Fibroblast of lung (primary cell): ENCODE measurements around the gene ABCB8. TPM values are rescaled to one million over a fixed set of nuclear protein-coding genes. Genes with fewer than 3 reads are reported as not detected.

Experiments used
- DNase-seq, 2 donors: peaks; one replicate each; pipeline versions ENCODE4 v3.0.0 to v3.0.0-alpha.2; 2010; ENCODE audit warnings: low read depth in 2 of 2
- H2AFZ ChIP-seq: 2 replicates; pipeline ENCODE4 v1.5.1; 2012; ENCODE audit warnings: low read length, control low read depth, inconsistent platforms
- H3K27ac ChIP-seq: 2 replicates; pipeline ENCODE4 v1.5.1; 2011; ENCODE audit warnings: low read length, control low read depth; ENCODE audit not compliant: insufficient read depth
- H3K27me3 ChIP-seq: 2 replicates; pipeline ENCODE4 v1.5.1; 2011; ENCODE audit warnings: mild to moderate bottlenecking, low read length; ENCODE audit not compliant: control insufficient read depth, insufficient read depth
- H3K36me3 ChIP-seq: 2 replicates; pipeline ENCODE4 v1.5.1; 2011; ENCODE audit warnings: low read length; ENCODE audit not compliant: control insufficient read depth, insufficient read depth
- H3K4me1 ChIP-seq: 2 replicates; pipeline ENCODE4 v1.5.1; 2011; ENCODE audit warnings: low read length; ENCODE audit not compliant: control insufficient read depth, insufficient read depth; ENCODE audit errors: extremely low read depth
- H3K4me2 ChIP-seq: 2 replicates; pipeline ENCODE4 v1.5.1; 2011; ENCODE audit warnings: low read length, control low read depth; ENCODE audit not compliant: insufficient read depth; ENCODE audit errors: extremely low read depth
- H3K4me3 ChIP-seq, 4 experiments: fragments of 200-600 bp in 1 of 4; sonication (generic) in 1 of 4; replicated peaks in 1 of 4; 2 replicates each; pipeline ENCODE4 v1.5.1; 2011 to 2016; ENCODE audit warnings: low read length in 4 of 4, low read depth in 3 of 4, mild to moderate bottlenecking in 3 of 4, control low read depth in 2 of 4, inconsistent platforms in 1 of 4, mixed read lengths in 1 of 4; ENCODE audit not compliant: insufficient read depth in 1 of 4; ENCODE audit errors: control extremely low read depth in 1 of 4
- H3K79me2 ChIP-seq: 2 replicates; pipeline ENCODE4 v1.5.1; 2012; ENCODE audit warnings: mild to moderate bottlenecking, low read length, inconsistent platforms; ENCODE audit not compliant: control insufficient read depth, insufficient read depth
- H3K9ac ChIP-seq: 2 replicates; pipeline ENCODE4 v1.5.1; 2011; ENCODE audit warnings: mild to moderate bottlenecking, low read length, control low read depth; ENCODE audit not compliant: insufficient read depth
- H3K9me3 ChIP-seq: 2 replicates; pipeline ENCODE4 v1.5.1; 2012; ENCODE audit warnings: low read depth, low read length; ENCODE audit not compliant: control insufficient read depth, insufficient read depth
- H4K20me1 ChIP-seq: 2 replicates; pipeline ENCODE4 v1.5.1; 2011; ENCODE audit warnings: low read length; ENCODE audit not compliant: control insufficient read depth, insufficient read depth; ENCODE audit errors: extremely low read depth
- EZH2 ChIP-seq: IDR thresholded peaks from 2 replicates; pipeline ENCODE4 v1.5.1; 2012; ENCODE audit warnings: low read length, control low read depth, mild to moderate bottlenecking; ENCODE audit errors: missing control alignments
- polyA plus RNA-seq, 2 donors: library from polyadenylated mRNA; depleted of rRNA in 1 of 2; stranded (reverse) in 1 of 2; unstranded in 1 of 2; fragments of >200 nt; gene quantifications; 2 replicates each; pipeline ENCODE4 v1.2.1, GENCODE V29; 2011 to 2012; ENCODE audit warnings: missing spikeins in 1 of 2
- total RNA-seq: library from RNA; depleted of rRNA; stranded (reverse); fragments of >200 nt; gene quantifications from 2 replicates; pipeline ENCODE4 v1.2.1, GENCODE V29; 2014
- TF ChIP-seq, protein P1 (sequence below), 2 donors: IDR thresholded peaks in 1 of 2; conservative IDR thresholded peaks in 1 of 2; 1 replicate in 1 of 2; 2 replicates in 1 of 2; pipeline ENCODE4 v1.5.1; 2011 to 2012; ENCODE audit warnings: low read length in 2 of 2, control low read depth in 1 of 2, inconsistent platforms in 1 of 2, low read depth in 1 of 2, mild to moderate bottlenecking in 1 of 2

Gene ABCB8
- total and polyA plus RNA-seq, 2 donors (not counting 1 experiment from before 2014, with no cell fraction given), result 12.1 to 20.0 TPM

DNA sequence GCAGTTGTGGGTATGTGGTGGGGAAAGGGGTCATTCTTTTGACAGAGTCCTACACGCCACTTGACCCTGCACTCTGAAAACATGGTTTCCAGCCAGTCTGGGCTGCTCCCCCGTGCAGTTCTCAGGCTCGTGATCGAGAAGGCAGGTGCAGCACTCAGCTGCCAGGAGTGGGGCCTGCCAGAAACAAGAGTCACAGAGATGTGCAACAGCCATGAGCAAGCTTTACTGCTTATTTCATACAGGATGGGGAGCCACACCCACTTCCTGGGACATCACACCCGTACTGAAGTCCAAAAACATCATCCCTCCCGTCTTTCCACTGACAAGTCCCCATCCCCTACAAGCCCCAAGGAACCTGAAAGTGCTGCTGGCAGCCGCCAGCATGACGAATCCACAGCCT, 13.3 kb upstream of the ABCB8 start:
- H3K4me3 ChIP-seq, result no peak overlapping the region
- H4K20me1 ChIP-seq, result no peaks in the 10 kb centered on the region
- H3K79me2 ChIP-seq, result no peaks in the 10 kb centered on the region
- H3K9me3 ChIP-seq, result no peaks in the 10 kb centered on the region
- H2AFZ ChIP-seq, result no peak overlapping the region
- H3K27ac ChIP-seq, result no peak overlapping the region
- H3K9ac ChIP-seq, result no peak overlapping the region
- no peaks in the 10 kb centered on the region for H3K36me3 ChIP-seq
- H3K4me1 ChIP-seq, result peaks cover 4% of the 10 kb centered on the region
- DNase-seq, result no peak
- TF ChIP-seq, protein P1, sequence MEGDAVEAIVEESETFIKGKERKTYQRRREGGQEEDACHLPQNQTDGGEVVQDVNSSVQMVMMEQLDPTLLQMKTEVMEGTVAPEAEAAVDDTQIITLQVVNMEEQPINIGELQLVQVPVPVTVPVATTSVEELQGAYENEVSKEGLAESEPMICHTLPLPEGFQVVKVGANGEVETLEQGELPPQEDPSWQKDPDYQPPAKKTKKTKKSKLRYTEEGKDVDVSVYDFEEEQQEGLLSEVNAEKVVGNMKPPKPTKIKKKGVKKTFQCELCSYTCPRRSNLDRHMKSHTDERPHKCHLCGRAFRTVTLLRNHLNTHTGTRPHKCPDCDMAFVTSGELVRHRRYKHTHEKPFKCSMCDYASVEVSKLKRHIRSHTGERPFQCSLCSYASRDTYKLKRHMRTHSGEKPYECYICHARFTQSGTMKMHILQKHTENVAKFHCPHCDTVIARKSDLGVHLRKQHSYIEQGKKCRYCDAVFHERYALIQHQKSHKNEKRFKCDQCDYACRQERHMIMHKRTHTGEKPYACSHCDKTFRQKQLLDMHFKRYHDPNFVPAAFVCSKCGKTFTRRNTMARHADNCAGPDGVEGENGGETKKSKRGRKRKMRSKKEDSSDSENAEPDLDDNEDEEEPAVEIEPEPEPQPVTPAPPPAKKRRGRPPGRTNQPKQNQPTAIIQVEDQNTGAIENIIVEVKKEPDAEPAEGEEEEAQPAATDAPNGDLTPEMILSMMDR (conservative IDR thresholded peaks at IDR 0.05 in 1 of 2, IDR thresholded peaks at IDR 0.05 in 1 of 2; ENCODE audit: low read depth in 1 of 2, low read length in 2 of 2), result no peak
- H3K27me3 ChIP-seq, result peaks cover 28% of the 10 kb centered on the region
- H3K4me2 ChIP-seq, result no peak overlapping the region

DNA sequence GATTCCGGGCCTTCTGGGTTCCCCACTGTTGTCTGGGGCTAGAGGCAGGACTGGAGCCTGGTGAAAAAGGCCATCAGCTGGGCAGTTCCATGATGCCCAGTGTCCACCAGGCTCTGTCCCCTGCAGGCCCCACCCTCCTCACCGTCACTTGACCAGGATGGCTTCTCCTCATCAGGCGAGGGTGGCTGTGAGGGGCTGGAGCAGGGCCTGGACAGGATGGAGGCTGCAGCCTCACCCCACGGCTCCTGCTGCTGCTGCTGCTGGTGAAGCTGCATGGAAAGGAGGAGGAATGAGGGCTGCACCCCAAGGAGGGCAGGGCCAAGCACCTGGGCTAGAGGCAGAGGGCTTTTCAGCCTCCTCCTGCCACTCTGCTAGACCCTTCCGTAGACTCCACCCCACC, 12.3 kb upstream of the ABCB8 start:
- H3K9ac ChIP-seq, result no peak overlapping the region

DNA sequence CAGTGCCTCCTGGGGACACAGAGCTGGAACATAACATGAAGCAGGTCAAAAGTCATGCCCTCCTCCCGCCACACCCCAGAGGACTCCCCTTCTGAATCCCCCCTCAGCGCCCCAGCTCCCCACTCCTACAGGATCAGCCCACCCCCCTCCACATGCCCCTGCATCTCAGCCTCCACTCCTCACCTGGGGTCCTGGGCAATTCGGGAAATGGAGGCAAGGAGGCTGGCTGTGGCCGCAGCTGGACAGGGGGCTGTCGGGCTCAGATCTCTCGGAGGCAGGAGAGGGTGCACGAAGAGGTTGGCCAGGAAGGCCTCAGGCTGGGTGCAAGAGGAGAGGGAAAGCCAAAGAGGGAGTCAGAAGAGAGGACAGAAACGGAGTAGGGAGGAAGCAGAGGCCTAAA, 11.7 kb upstream of the ABCB8 start:
- Histone ChIP-seq H3K36me3 (no peaks in the 10 kb centered on the region), H4K20me1 (no peaks in the 10 kb centered on the region), H2AFZ (no peak overlapping the region), H3K4me1 (peaks cover 4% of the 10 kb centered on the region), H3K4me3 (no peak overlapping the region), H3K9me3 (no peaks in the 10 kb centered on the region), H3K9ac (no peak overlapping the region), H3K27ac (no peak overlapping the region), H3K4me2 (no peak overlapping the region), H3K27me3 (peaks cover 35% of the 10 kb centered on the region), H3K79me2 (no peaks in the 10 kb centered on the region)
- TF ChIP-seq, protein P1 (conservative IDR thresholded peaks at IDR 0.05 in 1 of 2, IDR thresholded peaks at IDR 0.05 in 1 of 2; ENCODE audit: low read depth in 1 of 2, low read length in 2 of 2), result no peak
- TF ChIP-seq EZH2, result no peak
- no peak for DNase-seq

More for the DNA sequence above, 12.3 kb upstream of the ABCB8 start:
- Histone ChIP-seq H4K20me1 (no peaks in the 10 kb centered on the region), H3K4me2 (no peak overlapping the region), H3K36me3 (no peaks in the 10 kb centered on the region), H3K79me2 (no peaks in the 10 kb centered on the region), H3K27me3 (peaks cover 35% of the 10 kb centered on the region), H3K27ac (no peak overlapping the region), H3K4me1 (peaks cover 4% of the 10 kb centered on the region), H2AFZ (no peak overlapping the region), H3K4me3 (no peak overlapping the region), H3K9me3 (no peaks in the 10 kb centered on the region)
- DNase-seq, result no peak
- TF ChIP-seq EZH2, result no peak
